ENCODE results near the gene GYPA.

GRCh38 chr4:144189121-144189520, 48.6 kb upstream of the GYPA start:
- TF ChIP-seq CTCF (IDR thresholded peaks at IDR 0.05; ENCODE audit: low read length) (no peak), EZH2 (optimal IDR thresholded peaks at IDR 0.05; ENCODE audit: low read depth, low read length) (no peak), EZH2phosphoT487 (IDR thresholded peaks at IDR 0.05; ENCODE audit: low read length) (no peak)
